GM23338 (cell line): ENCODE measurements around the gene NFATC1. TPM values are rescaled to one million over a fixed set of nuclear protein-coding genes. Genes with fewer than 3 reads are reported as not detected.

Experiments
- NANOG ChIP-seq: IDR thresholded peaks from 2 replicates; pipeline ENCODE4 v1.6.1; 2016; ENCODE audit warnings: antibody characterized with exemption, borderline replicate concordance
- POLR2AphosphoS5 ChIP-seq: IDR thresholded peaks from 2 replicates; pipeline ENCODE4 v1.6.1; 2016; ENCODE audit warnings: antibody characterized with exemption, low read depth
- REST ChIP-seq: IDR thresholded peaks from one replicate; pipeline ENCODE4 v1.6.1; 2018; ENCODE audit warnings: antibody characterized with exemption; ENCODE audit not compliant: unreplicated experiment
- ZNF114 ChIP-seq: fragments of 250-450 bp; sonication (Bioruptor Pico); IDR thresholded peaks from 2 replicates; pipeline ENCODE4 v1.5.0; 2020; ENCODE audit warnings: mild to moderate bottlenecking, moderate library complexity
- ZNF462 ChIP-seq: fragments of 250-450 bp; sonication (Bioruptor Pico); IDR thresholded peaks from 2 replicates; pipeline ENCODE4 v1.5.0; 2020; ENCODE audit warnings: mild to moderate bottlenecking, moderate library complexity
- polyA plus RNA-seq: library from polyadenylated mRNA; unstranded; fragments of >200 nt; fragmentation: Nextera tagmentation; extraction: Ambion mirVana; gene quantifications from 2 replicates; pipeline ENCODE4 v1.2.1, GENCODE V29; 2016
- total RNA-seq: library from RNA; depleted of rRNA; stranded (reverse); fragments of >200 nt; shearing (Covaris generic); gene quantifications from 2 replicates; pipeline ENCODE4 v1.2.3, GENCODE V29; 2014

NFATC1 gene
- total and polyA plus RNA-seq, 2 experiments from 2014 or later = 3.9 to 6.4 TPM

- TF ChIP-seq ZNF462 (CRISPR knock-in tag) = no peak
- no peak for TF ChIP-seq ZNF114 (CRISPR knock-in tag)
- no peak for TF ChIP-seq POLR2AphosphoS5
- no peak for TF ChIP-seq REST
- TF ChIP-seq NANOG = no peak
Measured at GRCh38 chr18:79459946-79460480, 64.3 kb downstream of the NFATC1 start (continued).
